Right lobe of liver (tissue), 6 donors: ENCODE data around the gene LGI1. TPM values are rescaled to one million over a fixed set of nuclear protein-coding genes. Genes with fewer than 3 reads are reported as not detected.

Experiments
- ATAC-seq, 4 donors: fragments of 200-7000 bp; cut with Tn5 transposase; one replicate each; pipeline ENCODE4 v1.9.1; 2020; ENCODE audit warnings: mild to moderate bottlenecking in 4 of 4, moderate library complexity in 4 of 4
- DNase-seq, 3 donors: peaks; one replicate each; pipeline ENCODE4 v3.0.0-alpha.2; 2020
- H3K27ac ChIP-seq, 3 donors: fragments of 200-600 bp; one replicate each; pipeline ENCODE4 v1.8.0; 2022
- H3K27me3 ChIP-seq, 2 donors: fragments of 200-600 bp; one replicate each; pipeline ENCODE4 v1.8.0; 2022
- H3K36me3 ChIP-seq, 4 donors: fragments of 200-600 bp; sonication (generic) in 1 of 4; one replicate each; pipeline versions ENCODE4 v1.5.1 to v1.8.0; 2017 to 2022; ENCODE audit warnings: control low read depth in 1 of 4
- H3K4me1 ChIP-seq, 4 donors: fragments of 200-600 bp; sonication (generic) in 1 of 4; one replicate each; pipeline versions ENCODE4 v1.5.1 to v1.8.0; 2017 to 2022; ENCODE audit warnings: control low read depth in 1 of 4
- H3K4me3 ChIP-seq, 3 donors: fragments of 200-600 bp; one replicate each; pipeline ENCODE4 v1.8.0; 2022
- H3K9me3 ChIP-seq, 4 donors: fragments of 200-600 bp; sonication (generic) in 1 of 4; one replicate each; pipeline versions ENCODE4 v1.5.1 to v1.8.0; 2017 to 2022; ENCODE audit warnings: control low read depth in 1 of 4
- POLR2A ChIP-seq: fragments of 450-650 bp; IDR thresholded peaks from one replicate; pipeline ENCODE4 v1.6.1; 2017; ENCODE audit warnings: antibody characterized with exemption, mild to moderate bottlenecking
- WGBS: methylation state at CpG from one replicate; pipeline ENCODE4 v1.1.6; 2018; ENCODE audit warnings: low coverage, low lambda C conversion rate; ENCODE audit not compliant: insufficient coverage; ENCODE audit errors: missing lambda C conversion rate; 5-methylcytosine and 5-hydroxymethylcytosine counted together
- intact Hi-C, 2 donors: fragments of 100-400 bp; cut with DNase I; formaldehyde crosslinking; loops; one replicate each; pipeline versions ENCODE4 v1.11.2 to v1.14.1; 2022
- total RNA-seq, 6 experiments: library from RNA; depleted of rRNA in 2 of 6; stranded (reverse); fragments of >200 nt in 2 of 6; fragmentation: NEBNext Ultra II Directional in 3 of 6; extraction: Animal tissue kit (Norgen Biotek cat#: 25700) in 3 of 6; gene quantifications; one replicate each; pipeline versions ENCODE4 v1.1.0 to v1.2.4, GENCODE V29; 2016 to 2023
- TF ChIP-seq, protein P1 (sequence below), 4 donors: fragments of 200-600 bp in 3 of 4; fragments of 450-650 bp in 1 of 4; IDR thresholded peaks; one replicate each; pipeline versions ENCODE4 v1.5.1 to v1.8.0; 2016 to 2022; ENCODE audit warnings: antibody characterized with exemption in 4 of 4, mild to moderate bottlenecking in 2 of 4
- donor health status: DM: no; HTN: yes; CAD: no.
- donor health status: DM: no; HTN: no; CAD: no.
- donor health status: DM: no; HTN: no; CAD: no.
- donor health status: DM: no; HTN: yes; CAD: no.
- donor health status: DM: no; HTN: yes; CAD: no.

The LGI1 gene
- total RNA-seq, 6 experiments from 2014 or later = 0.22 to 2.3 (median 0.86) TPM; not detected in 1

DNA sequence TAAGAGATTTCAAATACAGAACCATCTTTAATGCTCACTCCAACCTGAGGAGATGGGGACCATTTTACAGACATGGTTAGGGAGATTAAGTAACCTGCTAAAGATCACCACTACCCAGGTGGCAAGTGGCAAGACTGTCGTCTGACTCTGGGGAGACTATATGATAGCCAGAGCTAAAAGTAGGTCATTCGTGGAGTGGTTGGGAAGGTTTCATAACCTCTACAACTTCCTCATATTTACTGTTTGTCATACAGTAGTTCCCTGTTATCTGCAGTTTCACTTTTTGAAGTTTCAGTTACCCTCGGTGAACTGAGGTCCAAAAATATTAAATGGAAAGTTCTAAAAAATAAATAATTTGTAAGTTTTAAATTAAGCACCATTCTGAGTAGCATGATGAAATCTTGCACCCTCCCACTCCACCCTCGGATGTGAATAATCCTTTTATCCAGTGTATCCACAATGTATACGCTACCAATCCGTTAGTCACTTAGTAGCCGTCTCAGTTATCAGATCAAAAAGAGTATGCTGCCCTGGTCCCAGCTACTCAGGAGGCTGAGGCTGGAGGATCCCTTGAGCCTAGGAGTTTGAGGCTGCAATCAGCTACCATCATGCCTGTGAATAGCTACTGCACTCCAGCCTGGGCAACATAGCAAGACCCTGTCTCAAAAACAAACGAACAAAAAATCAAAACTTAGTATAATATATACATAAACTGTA lies 14.9 kb upstream of the LGI1 start:
- 49% methylated on average over 8 of the region's 8 CpGs for WGBS
- H3K4me1 ChIP-seq = no peaks in the 10 kb centered on the region
- no peak overlapping the region for H3K4me3 ChIP-seq
- ATAC-seq (peak; percentile 34 to 78 (median 56)), DNase-seq (no peak)
- no peaks in the 10 kb centered on the region for H3K9me3 ChIP-seq
- no peaks in the 10 kb centered on the region for H3K27me3 ChIP-seq
- intact Hi-C loops = loop anchor here in 1 of 2 donors (10.0 kb wide), 1 partner anchor 72 kb away; no protein-coding TSS in a partner anchor
- no peak overlapping the region for H3K27ac ChIP-seq
- H3K36me3 ChIP-seq = no peaks in the 10 kb centered on the region
- no peak for TF ChIP-seq POLR2A
- TF ChIP-seq, protein P1, sequence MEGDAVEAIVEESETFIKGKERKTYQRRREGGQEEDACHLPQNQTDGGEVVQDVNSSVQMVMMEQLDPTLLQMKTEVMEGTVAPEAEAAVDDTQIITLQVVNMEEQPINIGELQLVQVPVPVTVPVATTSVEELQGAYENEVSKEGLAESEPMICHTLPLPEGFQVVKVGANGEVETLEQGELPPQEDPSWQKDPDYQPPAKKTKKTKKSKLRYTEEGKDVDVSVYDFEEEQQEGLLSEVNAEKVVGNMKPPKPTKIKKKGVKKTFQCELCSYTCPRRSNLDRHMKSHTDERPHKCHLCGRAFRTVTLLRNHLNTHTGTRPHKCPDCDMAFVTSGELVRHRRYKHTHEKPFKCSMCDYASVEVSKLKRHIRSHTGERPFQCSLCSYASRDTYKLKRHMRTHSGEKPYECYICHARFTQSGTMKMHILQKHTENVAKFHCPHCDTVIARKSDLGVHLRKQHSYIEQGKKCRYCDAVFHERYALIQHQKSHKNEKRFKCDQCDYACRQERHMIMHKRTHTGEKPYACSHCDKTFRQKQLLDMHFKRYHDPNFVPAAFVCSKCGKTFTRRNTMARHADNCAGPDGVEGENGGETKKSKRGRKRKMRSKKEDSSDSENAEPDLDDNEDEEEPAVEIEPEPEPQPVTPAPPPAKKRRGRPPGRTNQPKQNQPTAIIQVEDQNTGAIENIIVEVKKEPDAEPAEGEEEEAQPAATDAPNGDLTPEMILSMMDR (IDR thresholded peaks at IDR 0.05) = no peak

DNA sequence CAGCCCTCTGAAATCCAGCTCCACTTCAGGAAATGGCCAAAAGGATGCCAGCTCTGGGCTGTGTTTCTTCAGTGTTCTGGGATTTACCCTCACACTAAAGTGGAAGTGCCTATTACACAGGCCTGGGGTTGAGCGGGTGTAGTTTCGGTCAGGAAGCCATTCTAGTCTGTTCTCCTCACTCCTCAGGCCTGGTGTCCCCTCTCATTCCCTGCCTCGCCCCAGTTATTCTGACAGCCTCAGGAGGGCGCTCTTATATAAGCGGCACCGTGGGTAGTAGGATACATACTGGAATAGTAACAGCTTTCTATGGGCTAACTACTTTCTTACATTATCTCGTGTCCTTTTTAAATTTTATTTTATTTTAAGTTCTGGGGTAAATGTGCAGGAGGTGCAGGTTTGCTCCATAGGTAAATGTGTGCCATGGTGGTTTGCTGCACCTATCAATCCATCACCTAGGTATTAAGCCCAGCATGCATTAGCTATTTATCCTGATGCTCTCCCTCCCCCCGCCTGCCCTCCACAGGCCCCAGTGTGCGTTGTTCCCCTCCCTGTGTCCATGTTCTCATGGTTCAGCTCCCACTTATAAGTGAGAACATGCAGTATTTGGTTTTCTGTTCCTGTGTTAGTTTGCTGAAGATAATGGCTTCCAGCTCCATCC lies 12.2 kb upstream of the LGI1 start:
- TF ChIP-seq, protein P1 (IDR thresholded peaks at IDR 0.05) = peak; percentile 50 to 73 (median 56)
- no peak for TF ChIP-seq POLR2A
- Histone ChIP-seq H3K27me3 (no peaks in the 10 kb centered on the region), H3K4me3 (no peak overlapping the region), H3K36me3 (no peaks in the 10 kb centered on the region), H3K27ac (no peak overlapping the region), H3K9me3 (no peaks in the 10 kb centered on the region), H3K4me1 (no peaks in the 10 kb centered on the region)
- DNase-seq (peak in 2 of 3 donors; percentile 35 to 56), ATAC-seq (peak; percentile 91 to 94 (median 92))
- WGBS = 23% methylated on average over 7 of the region's 9 CpGs
- intact Hi-C loops = loop anchor here in 1 of 2 donors (10.0 kb wide), 1 partner anchor 69 kb away; no protein-coding TSS in a partner anchor

DNA sequence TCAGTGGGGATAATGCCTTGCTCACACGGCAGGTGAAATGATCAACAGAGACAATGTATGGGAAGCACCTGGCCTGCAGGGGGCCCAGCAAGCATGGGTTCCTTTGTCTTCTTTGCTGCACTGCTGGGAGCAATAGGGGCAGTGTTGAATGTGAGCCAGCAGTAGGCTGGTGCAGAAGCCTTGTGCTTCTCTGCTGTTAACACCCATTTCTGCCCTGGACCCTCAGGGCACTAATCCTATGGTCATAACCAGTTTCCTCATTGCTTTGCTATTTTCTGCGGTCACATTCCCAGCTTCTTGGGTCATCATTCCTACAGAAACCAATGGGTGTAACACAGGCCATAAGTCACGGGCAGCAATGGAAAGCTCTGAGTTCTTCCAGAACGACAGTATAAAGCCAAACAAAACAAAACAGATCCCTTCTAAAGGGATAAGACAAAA lies 10.9 kb upstream of the LGI1 start:
- ATAC-seq (peak; percentile 61 to 77 (median 62)), DNase-seq (peak in 2 of 3 donors; percentile 33 to 53)
- H3K4me3 ChIP-seq = no peak overlapping the region
- H3K27me3 ChIP-seq = no peaks in the 10 kb centered on the region
- WGBS = 49% methylated on average over 4 of the region's 4 CpGs
- TF ChIP-seq, protein P1 (IDR thresholded peaks at IDR 0.05) = peak; percentile 37 to 55 (median 44)
- TF ChIP-seq POLR2A = no peak
- no peak overlapping the region for H3K27ac ChIP-seq
- H3K9me3 ChIP-seq = no peaks in the 10 kb centered on the region
- intact Hi-C loops = loop anchor here in 1 of 2 donors (10.0 kb wide), 1 partner anchor 68 kb away; no protein-coding TSS in a partner anchor
- H3K36me3 ChIP-seq = no peaks in the 10 kb centered on the region
- peaks cover 0 to 3% (median 1%) of the 10 kb centered on the region in 4 donors for H3K4me1 ChIP-seq

- no peak overlapping the region for H3K27ac ChIP-seq
- no peaks in the 10 kb centered on the region for H3K36me3 ChIP-seq
- TF ChIP-seq POLR2A = no peak
- TF ChIP-seq, protein P1 (IDR thresholded peaks at IDR 0.05) = no peak
- intact Hi-C loops = loop anchor here in 1 of 2 donors (10.0 kb wide), 1 partner anchor 65 kb away; no protein-coding TSS in a partner anchor
- 62% methylated on average over 4 of the region's 5 CpGs for WGBS
- ATAC-seq (no peak), DNase-seq (no peak)
- H3K27me3 ChIP-seq = no peaks in the 10 kb centered on the region
- H3K9me3 ChIP-seq = no peaks in the 10 kb centered on the region
- H3K4me3 ChIP-seq = no peak overlapping the region
- peaks cover 0 to 8% (median 3%) of the 10 kb centered on the region in 4 donors for H3K4me1 ChIP-seq
Measured at GRCh38 chr10:93749218-93749799, 8.4 kb upstream of the LGI1 start.
